Measurements from ENCODE around the gene ARID5B.
"Not testable (repeated sequence)": the region's sequence is repeated elsewhere in the genome, so short reads cannot be mapped to it uniquely, and the experiment has no call there.

Gene ARID5B, protein sequence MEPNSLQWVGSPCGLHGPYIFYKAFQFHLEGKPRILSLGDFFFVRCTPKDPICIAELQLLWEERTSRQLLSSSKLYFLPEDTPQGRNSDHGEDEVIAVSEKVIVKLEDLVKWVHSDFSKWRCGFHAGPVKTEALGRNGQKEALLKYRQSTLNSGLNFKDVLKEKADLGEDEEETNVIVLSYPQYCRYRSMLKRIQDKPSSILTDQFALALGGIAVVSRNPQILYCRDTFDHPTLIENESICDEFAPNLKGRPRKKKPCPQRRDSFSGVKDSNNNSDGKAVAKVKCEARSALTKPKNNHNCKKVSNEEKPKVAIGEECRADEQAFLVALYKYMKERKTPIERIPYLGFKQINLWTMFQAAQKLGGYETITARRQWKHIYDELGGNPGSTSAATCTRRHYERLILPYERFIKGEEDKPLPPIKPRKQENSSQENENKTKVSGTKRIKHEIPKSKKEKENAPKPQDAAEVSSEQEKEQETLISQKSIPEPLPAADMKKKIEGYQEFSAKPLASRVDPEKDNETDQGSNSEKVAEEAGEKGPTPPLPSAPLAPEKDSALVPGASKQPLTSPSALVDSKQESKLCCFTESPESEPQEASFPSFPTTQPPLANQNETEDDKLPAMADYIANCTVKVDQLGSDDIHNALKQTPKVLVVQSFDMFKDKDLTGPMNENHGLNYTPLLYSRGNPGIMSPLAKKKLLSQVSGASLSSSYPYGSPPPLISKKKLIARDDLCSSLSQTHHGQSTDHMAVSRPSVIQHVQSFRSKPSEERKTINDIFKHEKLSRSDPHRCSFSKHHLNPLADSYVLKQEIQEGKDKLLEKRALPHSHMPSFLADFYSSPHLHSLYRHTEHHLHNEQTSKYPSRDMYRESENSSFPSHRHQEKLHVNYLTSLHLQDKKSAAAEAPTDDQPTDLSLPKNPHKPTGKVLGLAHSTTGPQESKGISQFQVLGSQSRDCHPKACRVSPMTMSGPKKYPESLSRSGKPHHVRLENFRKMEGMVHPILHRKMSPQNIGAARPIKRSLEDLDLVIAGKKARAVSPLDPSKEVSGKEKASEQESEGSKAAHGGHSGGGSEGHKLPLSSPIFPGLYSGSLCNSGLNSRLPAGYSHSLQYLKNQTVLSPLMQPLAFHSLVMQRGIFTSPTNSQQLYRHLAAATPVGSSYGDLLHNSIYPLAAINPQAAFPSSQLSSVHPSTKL

DNA sequence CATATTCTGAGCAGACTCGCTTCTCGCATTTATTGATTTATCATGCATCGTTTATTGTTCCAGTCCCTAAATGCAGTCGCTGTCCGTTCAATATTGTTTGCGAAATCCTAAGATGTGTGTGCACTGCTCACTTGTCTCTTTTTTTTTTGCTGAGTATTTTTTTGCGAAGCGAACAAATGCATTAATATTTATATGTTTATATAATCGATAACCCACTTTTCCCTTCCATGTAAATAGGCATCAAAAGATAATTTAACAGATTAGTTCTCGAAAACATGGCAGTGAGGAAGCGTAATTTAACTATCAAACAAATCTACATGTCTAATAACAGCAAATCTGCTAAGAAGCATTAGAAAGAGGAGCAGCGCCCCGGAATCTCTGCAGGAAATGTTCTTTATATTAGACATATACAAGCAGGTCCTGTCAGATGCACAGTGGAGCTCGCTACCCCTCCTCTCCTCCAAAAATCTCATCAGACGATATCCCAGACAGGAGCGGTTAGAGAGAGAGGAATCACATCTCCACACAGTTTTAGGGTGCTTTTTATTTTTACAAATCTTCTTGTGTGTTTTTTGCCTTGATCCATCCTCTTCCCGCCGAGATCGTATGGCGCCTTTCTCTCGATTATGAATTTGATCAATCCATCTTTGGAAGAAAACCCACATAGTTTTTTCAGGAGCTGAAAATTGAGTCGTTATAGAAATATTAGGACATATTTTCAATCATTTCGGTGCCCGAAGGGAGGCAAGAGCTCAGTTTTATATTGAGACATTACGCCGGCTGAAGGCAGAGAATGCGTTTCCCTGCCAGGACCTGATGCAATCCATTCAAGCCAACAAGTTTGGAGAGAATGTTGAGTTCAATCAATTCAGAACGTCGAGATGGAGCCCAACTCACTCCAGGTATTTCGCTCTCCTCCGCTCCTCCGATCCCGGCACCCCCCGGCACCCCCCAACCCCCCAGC lies at the start of gene ARID5B:
ARID5B (plus strand) TSS at position 871 of the 964 bp plus-strand sequence; CDS start at position 882, 11 bp downstream.
- DNase-seq (ENCODE audit: low read depth, low spot score): no peak

- DNase-seq (ENCODE audit: low read depth, low spot score): no peak
Measured at GRCh38 chr10:61852261-61852660, 49.2 kb upstream of the ARID5B start.

DNA sequence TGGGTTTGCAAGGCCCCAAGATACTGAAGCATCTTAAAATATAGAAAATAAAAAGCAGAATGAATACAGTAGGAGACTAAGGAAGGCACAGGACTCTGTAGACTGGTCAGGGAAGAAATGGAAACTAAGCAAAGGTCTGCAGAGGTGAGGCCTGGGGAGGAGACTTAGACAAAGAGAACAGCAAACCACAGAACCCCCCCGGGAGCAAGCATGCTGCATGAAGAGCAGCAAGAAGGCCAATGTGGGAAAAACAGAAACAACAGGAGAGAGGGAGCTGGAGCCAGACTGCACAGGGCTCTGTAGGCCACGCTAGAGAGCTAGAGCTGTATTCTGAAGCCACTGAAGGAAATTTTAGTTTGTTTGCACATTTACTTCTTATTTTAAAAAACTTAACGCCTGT lies 45.7 kb upstream of the ARID5B start:
- DNase-seq (ENCODE audit: low read depth, low spot score): no peak

DNA sequence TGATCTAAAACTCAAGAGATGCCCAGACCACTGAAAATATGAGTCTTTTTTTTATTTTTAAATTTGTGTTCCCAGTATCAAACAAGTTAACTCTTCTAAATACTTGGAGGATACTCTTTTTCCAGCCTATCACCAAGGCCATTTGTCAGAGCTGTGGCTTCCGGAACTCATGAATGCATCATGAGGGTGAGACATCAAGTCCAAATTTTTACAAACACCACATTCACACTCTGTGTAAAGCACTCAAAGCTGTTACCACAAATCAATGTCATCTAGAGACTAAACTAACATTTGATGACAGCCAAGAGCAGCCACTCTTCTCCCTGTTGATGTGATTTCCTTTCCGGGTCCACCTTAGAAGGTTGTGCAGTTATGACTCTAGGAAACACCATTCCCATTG lies 43.8 kb upstream of the ARID5B start:
- no peak for DNase-seq (ENCODE audit: low read depth, low spot score)

DNA sequence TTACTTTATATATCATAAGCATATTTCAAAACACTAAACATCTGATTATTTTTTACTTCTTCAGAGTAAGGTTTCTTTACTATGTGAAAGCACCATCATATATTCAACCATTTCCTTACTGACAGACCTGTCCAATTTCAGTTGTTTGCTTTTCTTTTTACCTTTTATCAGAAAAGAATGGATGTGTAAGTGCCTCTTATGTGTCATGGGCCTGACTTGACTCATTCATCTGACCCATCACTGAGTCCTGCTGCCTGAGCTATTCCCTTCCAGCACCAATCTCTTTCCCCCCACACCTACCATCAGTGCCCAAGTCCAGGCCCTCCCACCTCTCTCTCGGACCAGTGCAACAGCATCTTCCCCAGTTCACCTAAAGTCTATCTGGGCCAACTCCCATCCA lies 41.7 kb upstream of the ARID5B start:
- DNase-seq (ENCODE audit: low read depth, low spot score): no peak

DNA sequence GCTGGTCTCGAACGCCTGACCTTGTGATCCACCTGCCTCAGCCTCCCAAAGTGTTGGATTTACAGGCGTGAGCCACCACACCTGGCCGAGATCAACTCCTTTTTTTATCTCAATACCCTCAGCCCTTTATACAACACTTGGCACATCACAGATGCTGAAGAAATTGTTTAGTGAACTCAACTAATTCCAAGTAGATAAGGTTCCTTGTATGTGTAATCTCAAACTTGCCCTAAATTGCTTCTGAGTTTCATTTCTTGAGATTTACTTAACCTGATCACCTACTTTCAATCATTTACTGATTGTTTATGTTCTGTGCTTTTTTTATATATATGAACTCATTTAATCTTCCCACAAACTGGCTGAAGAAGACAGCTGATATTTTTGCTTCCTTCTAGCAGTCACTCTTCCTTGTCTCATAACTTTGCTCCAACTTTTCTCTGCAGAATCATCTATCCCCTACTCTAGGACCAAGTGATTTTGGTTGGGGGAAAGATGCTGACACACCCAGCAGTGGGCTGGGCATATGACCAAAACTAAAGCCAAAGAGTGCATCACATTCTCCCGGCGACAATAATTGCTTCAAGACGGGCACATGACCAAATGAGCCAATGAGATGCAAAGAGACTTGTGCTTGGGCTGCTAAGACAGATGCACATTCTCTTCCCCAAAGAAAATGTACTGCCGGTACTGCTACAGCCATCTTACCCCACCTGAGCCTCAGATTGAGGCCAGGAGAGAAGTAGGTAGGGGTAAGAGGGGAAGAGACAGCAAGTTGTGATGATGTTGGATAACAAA lies 40.3 kb upstream of the ARID5B start:
- no peak for DNase-seq (ENCODE audit: low read depth, low spot score)

DNA sequence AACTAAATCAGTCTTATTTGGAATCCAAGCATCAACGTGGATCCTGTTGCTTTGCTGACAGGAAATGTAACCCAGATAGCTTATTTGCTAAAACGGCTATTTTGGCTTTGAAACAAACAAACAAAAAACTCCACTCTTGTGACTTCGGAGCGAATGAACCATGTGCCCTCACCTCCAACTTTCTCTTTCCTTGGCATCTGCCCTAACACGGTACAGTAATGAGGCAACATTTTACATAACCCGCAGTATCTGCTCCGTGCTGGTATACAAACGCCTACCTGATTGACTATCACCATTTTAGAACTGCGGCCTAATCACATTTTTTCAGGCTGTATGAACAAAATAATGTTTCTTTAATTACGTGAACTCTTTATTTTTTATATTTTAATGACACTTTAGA lies 37.5 kb upstream of the ARID5B start:
- DNase-seq (ENCODE audit: low read depth, low spot score): no peak

GRCh38 chr10:61866700-61867368 lies 34.7 kb upstream of the ARID5B start:
- DNase-seq (ENCODE audit: low read depth, low spot score): no peak

GRCh38 chr10:61867374-61867773 lies 34.1 kb upstream of the ARID5B start:
- not testable (repeated sequence) for DNase-seq (ENCODE audit: low read depth, low spot score)

- peak; percentile 16 for DNase-seq (ENCODE audit: low read depth, low spot score)
Measured at GRCh38 chr10:61867817-61868216, 33.7 kb upstream of the ARID5B start.

DNA sequence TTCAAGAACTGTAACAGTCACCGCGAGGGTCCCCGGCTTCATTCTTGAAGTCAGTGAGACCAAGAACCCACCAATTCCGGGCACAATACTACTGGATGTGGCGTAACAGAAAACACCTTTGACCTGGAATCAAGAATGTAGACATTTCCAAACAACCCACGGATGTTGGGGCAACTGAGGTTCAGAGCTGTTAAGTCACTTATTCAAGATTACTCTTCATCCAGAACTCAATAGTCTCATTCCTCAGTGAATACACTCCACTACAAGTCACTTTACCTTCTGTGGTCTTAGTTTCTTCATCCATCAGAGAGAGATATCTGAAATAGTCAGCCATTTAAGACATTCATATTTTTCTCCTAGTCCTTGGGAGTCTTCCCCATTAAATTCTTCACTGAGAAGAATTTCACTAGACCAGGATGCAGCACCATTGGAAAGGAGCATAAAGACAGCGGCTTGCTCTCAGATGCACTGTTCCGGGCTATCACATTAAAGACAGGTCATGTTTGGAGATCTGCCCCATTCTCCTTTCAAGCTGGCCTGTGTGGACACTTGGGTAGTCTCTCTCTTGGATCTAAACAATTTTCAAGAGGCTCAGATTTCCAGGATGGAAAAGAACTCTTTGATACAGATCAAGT lies 32.3 kb upstream of the ARID5B start:
- DNase-seq (ENCODE audit: low read depth, low spot score): no peak

DNA sequence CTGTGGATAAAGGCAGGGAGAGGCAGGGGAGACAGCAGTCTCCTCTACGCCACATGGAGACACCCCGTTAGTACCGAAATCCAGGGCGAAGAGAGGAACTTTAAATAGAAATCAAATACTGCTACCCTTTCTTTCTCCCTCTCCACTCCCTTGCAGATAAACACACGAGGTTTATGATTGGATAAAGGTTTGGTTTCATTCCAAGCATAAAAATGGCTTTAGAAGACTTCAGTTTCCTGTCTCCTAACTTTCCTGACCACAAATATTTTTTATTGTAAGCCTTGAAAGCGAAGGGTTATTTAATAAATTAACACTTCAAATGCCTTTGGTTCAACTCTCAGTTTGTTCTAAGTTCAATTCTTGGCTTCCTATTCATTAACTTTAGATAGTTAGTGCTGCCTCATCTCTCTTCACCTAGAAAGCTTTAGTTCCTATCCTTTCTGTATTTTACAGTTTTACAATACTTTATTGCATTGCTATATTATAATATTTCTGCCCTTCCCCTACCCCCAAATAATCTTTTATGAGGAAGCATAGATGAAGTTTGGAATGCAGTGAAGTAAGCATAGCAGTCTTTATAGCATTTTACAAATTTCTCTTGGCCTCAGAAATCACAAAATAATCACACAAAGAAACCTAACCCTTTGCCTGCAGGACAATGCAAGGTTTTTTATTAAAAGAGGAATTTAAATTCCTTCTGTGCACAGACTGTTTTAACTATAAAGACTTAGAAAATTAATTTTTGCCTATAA lies 31.5 kb upstream of the ARID5B start:
- no peak for DNase-seq (ENCODE audit: low read depth, low spot score)

GRCh38 chr10:61870526-61870895 lies 31.0 kb upstream of the ARID5B start:
- DNase-seq (ENCODE audit: low read depth, low spot score): no peak

DNA sequence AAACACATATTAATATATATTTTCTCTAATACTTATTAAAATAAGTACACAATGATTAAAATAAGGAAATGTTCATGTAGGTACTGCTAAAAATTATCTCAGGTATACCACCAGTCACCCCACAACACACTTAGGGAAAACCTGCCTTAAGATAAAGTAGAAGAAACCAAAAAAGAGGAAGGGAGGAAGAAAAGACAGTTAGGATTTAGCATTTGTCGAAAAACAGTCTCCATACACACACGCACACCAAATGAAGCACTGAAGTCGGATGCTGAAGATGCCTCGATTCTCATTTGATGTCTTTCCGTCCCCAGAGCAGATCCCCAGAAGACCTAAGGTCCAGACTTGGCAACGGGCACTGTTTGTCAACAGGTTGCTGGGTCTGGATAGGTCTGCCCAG lies 30.0 kb upstream of the ARID5B start:
- DNase-seq (ENCODE audit: low read depth, low spot score): no peak

DNA sequence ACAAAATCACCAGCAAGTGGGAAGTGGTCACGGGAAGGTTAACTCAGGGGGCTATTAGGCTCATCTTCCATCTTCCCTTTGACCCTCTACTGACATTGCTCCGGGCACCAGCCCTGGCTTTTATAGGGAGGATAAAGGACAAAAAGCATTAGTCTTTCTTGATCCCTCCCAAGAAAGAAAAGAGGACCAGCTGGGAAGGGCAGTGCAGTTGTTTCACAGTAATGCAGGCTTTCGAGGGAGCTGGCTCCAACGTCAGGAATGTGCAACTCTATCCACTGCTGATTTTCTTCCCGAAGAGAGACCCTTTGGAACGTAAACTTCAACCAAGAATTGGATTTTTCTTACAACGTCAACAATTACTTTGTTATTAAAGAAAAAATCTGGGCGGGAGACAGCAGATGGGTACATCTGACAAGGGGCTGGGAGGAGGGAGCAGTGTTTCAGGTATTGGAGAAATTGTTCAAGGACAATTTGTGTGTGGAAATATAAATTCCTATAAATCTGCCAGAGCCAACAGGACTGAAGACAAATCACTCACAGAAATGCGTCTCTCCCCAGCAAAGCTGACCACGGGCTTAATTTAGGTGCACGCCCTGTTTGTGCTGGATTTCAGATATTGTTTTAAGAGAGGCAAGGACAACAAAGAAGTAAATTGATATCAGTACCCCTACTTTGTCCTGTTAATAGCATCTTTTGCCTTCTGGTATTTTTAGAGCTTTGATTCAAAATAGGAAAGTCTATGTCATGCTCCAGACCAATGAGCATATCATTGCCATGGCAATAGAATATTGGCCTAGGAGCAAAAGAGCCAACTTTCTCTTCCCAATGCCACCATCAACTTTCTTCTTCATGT lies 23.4 kb upstream of the ARID5B start:
- DNase-seq (ENCODE audit: low read depth, low spot score): no peak

DNA sequence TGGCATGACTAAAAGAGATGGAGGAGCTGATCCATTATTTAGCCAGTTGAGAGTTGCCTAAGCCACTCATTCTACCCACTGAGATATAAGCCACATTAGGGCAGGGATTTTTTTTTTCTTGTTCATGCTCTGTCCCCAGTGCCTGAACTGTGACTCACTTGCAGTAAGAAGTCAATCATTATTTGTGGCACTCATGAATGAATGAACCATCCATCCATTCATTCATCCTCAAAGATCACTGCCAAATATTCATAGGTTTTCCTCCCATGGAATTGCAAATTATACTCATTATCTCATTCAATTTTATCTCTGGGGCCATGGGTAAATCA lies 22.8 kb upstream of the ARID5B start:
- no peak for DNase-seq (ENCODE audit: low read depth, low spot score)

DNA sequence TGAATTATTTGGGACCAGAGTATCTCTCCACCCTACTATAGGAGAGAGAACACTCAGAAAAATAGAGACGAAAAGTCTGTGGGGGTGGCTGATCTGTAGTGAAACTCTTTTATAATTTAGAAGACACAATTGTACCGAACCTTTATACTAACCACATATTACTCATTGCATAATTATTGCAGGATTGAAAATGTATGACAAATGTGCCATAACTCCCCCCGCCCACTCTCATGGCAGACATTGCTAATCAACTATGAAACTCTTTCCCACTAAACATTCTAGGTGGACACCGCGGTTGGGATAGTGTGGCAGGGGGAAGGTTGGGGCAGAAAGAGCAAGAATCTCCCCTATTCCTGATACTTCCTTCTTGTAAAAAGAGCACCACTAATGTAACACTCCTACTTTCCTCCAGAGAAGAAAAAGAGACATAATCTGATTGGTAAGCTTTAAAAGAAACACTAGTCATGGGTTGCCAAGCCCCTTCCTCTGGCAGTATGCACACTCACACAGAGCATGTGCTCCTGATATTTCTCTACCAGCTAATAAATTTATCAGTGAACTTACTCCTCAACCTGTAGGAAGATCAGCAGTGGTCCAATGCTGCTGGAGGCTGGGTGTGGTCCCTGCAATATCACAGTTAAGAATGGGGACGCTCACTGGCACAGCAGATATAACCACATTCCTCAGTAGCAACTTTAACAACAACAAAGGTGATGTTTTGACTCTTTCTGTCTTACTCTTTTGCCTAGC lies 18.7 kb upstream of the ARID5B start:
- no peak for DNase-seq (ENCODE audit: low read depth, low spot score)

Measured in activated CD4-positive, CD25-positive, alpha-beta regulatory T cell treated with anti-CD3 and anti-CD28 coated beads, Interleukin-2, amount 50 U/mL, for 16 hours (primary cell).